HepG2 (cell line): ENCODE measurements around the gene PRCD.

Experiments
- AFF4 ChIP-seq: sonication (generic); formaldehyde crosslinking; IDR thresholded peaks from 2 replicates; pipeline ENCODE4 v1.4.0; 2020; ENCODE audit warnings: missing genetic modification reagents
- ATAD3A ChIP-seq: sonication (generic); formaldehyde crosslinking; IDR thresholded peaks from 2 replicates; pipeline ENCODE4 v1.4.0; 2020; ENCODE audit warnings: missing genetic modification reagents
- CBX5 ChIP-seq: sonication (generic); formaldehyde crosslinking; IDR thresholded peaks from 2 replicates; pipeline ENCODE4 v1.4.0; 2020; ENCODE audit warnings: missing genetic modification reagents, borderline replicate concordance
- FOXK2 ChIP-seq: fragments of 450-650 bp; IDR thresholded peaks from 2 replicates; pipeline ENCODE4 v1.6.1; 2016
- GLI4 ChIP-seq: sonication (generic); formaldehyde crosslinking; IDR thresholded peaks from 2 replicates; pipeline ENCODE4 v1.5.1; 2020; ENCODE audit warnings: missing genetic modification reagents, mild to moderate bottlenecking, moderate library complexity, borderline replicate concordance
- ZNF3 ChIP-seq: IDR thresholded peaks from 2 replicates; pipeline ENCODE4 v1.7.0; 2017; ENCODE audit warnings: inconsistent platforms
- ZSCAN25 ChIP-seq: sonication (generic); formaldehyde crosslinking; IDR thresholded peaks from 2 replicates; pipeline ENCODE4 v1.8.0; 2022; ENCODE audit warnings: mild to moderate bottlenecking, missing genetic modification reagents
- TF ChIP-seq, protein P1 (sequence below): fragments of 450-650 bp; IDR thresholded peaks from 2 replicates; pipeline ENCODE4 v1.6.1; 2017
- TF ChIP-seq, protein P2 (sequence below), 2 experiments: IDR thresholded peaks; 2 replicates each; pipeline ENCODE4 v1.6.1; 2011 to 2012; ENCODE audit warnings: low read length in 2 of 2, borderline replicate concordance in 1 of 2, low read depth in 1 of 2, mild to moderate bottlenecking in 1 of 2, moderate library complexity in 1 of 2
- TF ChIP-seq, protein P3 (sequence below): sonication (generic); formaldehyde crosslinking; IDR thresholded peaks from 2 replicates; pipeline ENCODE4 v1.8.0; 2022; ENCODE audit warnings: mild to moderate bottlenecking, missing genetic modification reagents

DNA sequence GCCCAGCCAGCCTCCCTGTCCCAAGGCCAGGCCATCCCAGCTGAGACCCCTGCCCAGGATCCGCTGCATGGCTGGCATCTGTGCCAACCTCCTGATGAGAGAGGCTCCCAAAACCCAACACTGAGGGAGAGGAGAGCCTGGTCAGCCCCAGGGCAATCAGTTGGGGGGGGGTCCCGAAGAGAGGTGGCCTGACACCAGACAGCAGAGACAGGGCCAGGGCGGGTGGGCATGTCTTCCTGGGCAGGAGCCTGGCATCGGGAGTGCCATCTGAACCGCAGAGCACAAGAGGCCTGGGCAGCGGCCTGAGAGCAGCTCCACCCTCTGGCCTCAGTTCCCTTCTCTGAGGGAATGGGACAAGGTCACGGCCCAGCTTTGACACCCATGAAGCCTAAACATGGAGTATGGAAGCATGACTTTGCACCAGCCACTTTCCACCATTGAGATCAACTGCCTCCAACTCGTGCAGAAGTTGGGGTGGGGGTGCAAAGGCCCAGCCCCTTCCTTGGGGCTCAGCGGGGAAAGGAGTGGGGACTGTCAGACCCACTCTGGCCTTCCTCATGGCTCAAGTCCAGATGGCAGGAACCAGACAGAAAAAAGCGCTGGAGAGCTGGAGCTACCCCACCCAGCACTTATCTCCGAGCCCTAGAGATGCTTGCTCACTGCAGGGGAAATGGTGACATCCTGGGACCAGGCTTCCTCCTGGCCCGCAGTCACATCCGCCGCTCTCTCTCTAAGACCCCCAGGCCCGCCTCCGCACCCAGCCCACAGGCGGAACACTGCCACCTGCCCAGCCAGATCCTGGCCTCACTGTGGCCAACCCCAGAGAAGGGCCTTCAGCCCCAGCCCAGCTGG, 48.3 kb upstream of the PRCD start:
- TF ChIP-seq ATAD3A (CRISPR knock-in tag) = no peak
- TF ChIP-seq GLI4 (CRISPR knock-in tag) = no peak
- no peak for TF ChIP-seq ZNF3 (CRISPR knock-in tag)
- TF ChIP-seq FOXK2 = no peak
- TF ChIP-seq, protein P1, sequence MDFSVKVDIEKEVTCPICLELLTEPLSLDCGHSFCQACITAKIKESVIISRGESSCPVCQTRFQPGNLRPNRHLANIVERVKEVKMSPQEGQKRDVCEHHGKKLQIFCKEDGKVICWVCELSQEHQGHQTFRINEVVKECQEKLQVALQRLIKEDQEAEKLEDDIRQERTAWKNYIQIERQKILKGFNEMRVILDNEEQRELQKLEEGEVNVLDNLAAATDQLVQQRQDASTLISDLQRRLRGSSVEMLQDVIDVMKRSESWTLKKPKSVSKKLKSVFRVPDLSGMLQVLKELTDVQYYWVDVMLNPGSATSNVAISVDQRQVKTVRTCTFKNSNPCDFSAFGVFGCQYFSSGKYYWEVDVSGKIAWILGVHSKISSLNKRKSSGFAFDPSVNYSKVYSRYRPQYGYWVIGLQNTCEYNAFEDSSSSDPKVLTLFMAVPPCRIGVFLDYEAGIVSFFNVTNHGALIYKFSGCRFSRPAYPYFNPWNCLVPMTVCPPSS = no peak
- no peak for TF ChIP-seq AFF4 (CRISPR knock-in tag)
- TF ChIP-seq, protein P2, sequence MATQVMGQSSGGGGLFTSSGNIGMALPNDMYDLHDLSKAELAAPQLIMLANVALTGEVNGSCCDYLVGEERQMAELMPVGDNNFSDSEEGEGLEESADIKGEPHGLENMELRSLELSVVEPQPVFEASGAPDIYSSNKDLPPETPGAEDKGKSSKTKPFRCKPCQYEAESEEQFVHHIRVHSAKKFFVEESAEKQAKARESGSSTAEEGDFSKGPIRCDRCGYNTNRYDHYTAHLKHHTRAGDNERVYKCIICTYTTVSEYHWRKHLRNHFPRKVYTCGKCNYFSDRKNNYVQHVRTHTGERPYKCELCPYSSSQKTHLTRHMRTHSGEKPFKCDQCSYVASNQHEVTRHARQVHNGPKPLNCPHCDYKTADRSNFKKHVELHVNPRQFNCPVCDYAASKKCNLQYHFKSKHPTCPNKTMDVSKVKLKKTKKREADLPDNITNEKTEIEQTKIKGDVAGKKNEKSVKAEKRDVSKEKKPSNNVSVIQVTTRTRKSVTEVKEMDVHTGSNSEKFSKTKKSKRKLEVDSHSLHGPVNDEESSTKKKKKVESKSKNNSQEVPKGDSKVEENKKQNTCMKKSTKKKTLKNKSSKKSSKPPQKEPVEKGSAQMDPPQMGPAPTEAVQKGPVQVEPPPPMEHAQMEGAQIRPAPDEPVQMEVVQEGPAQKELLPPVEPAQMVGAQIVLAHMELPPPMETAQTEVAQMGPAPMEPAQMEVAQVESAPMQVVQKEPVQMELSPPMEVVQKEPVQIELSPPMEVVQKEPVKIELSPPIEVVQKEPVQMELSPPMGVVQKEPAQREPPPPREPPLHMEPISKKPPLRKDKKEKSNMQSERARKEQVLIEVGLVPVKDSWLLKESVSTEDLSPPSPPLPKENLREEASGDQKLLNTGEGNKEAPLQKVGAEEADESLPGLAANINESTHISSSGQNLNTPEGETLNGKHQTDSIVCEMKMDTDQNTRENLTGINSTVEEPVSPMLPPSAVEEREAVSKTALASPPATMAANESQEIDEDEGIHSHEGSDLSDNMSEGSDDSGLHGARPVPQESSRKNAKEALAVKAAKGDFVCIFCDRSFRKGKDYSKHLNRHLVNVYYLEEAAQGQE (IDR thresholded peaks at IDR 0.05; ENCODE audit: borderline replicate concordance in 1 of 2, low read depth in 1 of 2, low read length in 2 of 2) = no peak
- TF ChIP-seq ZSCAN25 = no peak
- TF ChIP-seq, protein P3, sequence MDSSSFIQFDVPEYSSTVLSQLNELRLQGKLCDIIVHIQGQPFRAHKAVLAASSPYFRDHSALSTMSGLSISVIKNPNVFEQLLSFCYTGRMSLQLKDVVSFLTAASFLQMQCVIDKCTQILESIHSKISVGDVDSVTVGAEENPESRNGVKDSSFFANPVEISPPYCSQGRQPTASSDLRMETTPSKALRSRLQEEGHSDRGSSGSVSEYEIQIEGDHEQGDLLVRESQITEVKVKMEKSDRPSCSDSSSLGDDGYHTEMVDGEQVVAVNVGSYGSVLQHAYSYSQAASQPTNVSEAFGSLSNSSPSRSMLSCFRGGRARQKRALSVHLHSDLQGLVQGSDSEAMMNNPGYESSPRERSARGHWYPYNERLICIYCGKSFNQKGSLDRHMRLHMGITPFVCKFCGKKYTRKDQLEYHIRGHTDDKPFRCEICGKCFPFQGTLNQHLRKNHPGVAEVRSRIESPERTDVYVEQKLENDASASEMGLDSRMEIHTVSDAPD (CRISPR knock-in tag) = no peak
- TF ChIP-seq CBX5 (CRISPR knock-in tag) = no peak
